ENCODE measurements around the gene ZNF576.

DNA sequence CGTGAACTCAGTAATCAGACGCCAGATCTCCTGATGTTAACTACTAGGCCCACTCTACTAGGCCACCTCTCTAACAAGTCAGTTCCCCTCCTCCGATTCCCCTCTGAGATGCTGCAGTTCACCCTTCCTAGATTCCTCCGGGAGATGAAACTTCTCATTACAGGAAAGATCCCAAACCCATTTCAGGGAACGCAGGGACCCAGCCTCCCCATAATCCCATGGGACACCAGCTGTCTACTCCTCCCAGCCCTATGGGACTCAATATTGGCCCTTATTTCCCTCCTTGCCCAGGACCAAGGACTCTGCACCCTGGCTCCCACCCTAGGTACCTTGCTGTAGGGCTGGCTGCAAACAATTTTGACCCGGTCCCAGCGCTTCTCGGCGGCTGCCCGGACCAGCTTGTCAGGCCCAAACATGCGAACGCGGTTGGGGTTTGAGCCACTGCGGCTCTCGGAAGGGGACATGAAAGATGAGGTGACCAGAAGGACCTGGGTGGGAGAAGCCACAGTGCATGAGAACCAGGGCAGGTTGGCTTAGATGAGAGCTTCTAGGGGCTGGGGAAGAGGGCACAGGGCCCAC is 42.0 kb upstream of the ZNF576 start:
- TF ChIP-seq, protein P1, sequence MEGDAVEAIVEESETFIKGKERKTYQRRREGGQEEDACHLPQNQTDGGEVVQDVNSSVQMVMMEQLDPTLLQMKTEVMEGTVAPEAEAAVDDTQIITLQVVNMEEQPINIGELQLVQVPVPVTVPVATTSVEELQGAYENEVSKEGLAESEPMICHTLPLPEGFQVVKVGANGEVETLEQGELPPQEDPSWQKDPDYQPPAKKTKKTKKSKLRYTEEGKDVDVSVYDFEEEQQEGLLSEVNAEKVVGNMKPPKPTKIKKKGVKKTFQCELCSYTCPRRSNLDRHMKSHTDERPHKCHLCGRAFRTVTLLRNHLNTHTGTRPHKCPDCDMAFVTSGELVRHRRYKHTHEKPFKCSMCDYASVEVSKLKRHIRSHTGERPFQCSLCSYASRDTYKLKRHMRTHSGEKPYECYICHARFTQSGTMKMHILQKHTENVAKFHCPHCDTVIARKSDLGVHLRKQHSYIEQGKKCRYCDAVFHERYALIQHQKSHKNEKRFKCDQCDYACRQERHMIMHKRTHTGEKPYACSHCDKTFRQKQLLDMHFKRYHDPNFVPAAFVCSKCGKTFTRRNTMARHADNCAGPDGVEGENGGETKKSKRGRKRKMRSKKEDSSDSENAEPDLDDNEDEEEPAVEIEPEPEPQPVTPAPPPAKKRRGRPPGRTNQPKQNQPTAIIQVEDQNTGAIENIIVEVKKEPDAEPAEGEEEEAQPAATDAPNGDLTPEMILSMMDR (IDR thresholded peaks at IDR 0.05) = no peak
- TF ChIP-seq SIN3A (IDR thresholded peaks at IDR 0.05; ENCODE audit: borderline replicate concordance, insufficient read depth, low read depth, low read length) = no peak
- TF ChIP-seq, protein P2, sequence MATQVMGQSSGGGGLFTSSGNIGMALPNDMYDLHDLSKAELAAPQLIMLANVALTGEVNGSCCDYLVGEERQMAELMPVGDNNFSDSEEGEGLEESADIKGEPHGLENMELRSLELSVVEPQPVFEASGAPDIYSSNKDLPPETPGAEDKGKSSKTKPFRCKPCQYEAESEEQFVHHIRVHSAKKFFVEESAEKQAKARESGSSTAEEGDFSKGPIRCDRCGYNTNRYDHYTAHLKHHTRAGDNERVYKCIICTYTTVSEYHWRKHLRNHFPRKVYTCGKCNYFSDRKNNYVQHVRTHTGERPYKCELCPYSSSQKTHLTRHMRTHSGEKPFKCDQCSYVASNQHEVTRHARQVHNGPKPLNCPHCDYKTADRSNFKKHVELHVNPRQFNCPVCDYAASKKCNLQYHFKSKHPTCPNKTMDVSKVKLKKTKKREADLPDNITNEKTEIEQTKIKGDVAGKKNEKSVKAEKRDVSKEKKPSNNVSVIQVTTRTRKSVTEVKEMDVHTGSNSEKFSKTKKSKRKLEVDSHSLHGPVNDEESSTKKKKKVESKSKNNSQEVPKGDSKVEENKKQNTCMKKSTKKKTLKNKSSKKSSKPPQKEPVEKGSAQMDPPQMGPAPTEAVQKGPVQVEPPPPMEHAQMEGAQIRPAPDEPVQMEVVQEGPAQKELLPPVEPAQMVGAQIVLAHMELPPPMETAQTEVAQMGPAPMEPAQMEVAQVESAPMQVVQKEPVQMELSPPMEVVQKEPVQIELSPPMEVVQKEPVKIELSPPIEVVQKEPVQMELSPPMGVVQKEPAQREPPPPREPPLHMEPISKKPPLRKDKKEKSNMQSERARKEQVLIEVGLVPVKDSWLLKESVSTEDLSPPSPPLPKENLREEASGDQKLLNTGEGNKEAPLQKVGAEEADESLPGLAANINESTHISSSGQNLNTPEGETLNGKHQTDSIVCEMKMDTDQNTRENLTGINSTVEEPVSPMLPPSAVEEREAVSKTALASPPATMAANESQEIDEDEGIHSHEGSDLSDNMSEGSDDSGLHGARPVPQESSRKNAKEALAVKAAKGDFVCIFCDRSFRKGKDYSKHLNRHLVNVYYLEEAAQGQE (IDR thresholded peaks at IDR 0.05; ENCODE audit: insufficient read depth in 1 of 2, low read depth in 2 of 2, low read length in 1 of 2) = no peak
